T47D (cell line): ENCODE results near the gene ADCY5.
"Not testable (repeated sequence)": the region's sequence is repeated elsewhere in the genome, so short reads cannot be mapped to it uniquely, and the experiment has no call there.

Experiments used
- DNase-seq, 2 experiments: peaks; one replicate each; pipeline versions ENCODE4 v3.0.0 to v3.0.0-alpha.2; 2011 to 2012; ENCODE audit warnings: low read depth in 1 of 2, low spot score in 1 of 2
- JUND ChIP-seq: IDR thresholded peaks from 2 replicates; pipeline ENCODE4 v1.6.1; 2012; ENCODE audit warnings: low read depth
- in situ Hi-C: cut with HindIII; loops from 2 replicates; pipeline ENCODE4 v1.10.0; 2016; ENCODE audit warnings: low sequenced_read_pairs, low pct_unique_long_range_greater_than_20kb

Gene ADCY5

DNA sequence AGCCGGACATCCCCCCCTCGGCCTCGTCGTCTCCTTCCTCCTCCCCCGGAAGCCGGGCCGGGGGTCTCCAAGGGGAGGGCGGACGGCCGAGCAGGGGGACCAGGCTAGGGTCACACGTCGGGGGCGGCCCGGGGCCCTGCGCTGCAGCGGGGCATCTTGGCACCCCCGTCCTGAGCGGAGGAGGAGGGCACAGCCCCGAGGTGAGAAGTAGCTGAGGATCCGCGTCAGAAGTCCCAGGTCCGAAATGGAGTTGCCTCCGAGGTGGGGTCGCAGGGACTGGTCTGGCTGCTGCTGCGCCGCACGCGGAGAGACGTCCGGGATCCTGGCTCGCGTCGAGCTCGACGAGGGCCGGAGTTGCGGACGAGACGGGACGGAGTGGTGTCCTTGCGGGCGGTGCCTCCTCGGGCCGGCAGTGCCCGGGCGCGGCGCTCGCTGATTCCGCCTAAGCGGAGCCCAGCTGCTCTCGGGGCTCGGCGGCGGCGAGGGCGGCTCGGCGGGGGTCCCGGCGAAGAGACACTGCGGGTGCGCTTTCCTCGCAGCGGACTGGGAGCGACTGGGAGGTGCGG is at the start of gene ADCY5:
Gene ADCY5, minus strand, starts transcription at position 555 of the 566 bp plus-strand sequence. Its CDS starts 545 bp downstream, at position 10.
- in situ Hi-C loops, result no loop called here
- DNase-seq, result peak; percentile 40 to 61
- TF ChIP-seq JUND, result no peak

DNA sequence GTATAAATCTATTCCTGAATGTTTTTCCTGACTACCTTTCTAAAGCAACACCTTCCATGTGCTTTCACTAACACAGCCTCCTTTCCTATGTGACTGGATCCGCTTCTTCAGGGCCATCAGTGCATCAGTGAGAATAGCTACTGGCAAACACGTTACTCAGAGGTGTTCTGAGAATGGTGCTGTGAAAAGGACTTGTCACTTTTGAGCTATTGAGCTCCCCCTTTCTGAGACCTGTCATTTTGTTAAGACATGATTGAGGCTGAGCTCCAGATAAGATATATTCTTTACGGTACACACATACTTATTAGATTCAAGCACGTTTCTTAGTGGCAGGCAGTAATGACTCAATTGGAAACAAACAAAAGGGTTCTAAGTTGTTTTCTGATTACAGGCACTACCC is 45.0 kb upstream of the ADCY5 start:
- no peak for TF ChIP-seq JUND
- in situ Hi-C loops, result no loop called here

DNA sequence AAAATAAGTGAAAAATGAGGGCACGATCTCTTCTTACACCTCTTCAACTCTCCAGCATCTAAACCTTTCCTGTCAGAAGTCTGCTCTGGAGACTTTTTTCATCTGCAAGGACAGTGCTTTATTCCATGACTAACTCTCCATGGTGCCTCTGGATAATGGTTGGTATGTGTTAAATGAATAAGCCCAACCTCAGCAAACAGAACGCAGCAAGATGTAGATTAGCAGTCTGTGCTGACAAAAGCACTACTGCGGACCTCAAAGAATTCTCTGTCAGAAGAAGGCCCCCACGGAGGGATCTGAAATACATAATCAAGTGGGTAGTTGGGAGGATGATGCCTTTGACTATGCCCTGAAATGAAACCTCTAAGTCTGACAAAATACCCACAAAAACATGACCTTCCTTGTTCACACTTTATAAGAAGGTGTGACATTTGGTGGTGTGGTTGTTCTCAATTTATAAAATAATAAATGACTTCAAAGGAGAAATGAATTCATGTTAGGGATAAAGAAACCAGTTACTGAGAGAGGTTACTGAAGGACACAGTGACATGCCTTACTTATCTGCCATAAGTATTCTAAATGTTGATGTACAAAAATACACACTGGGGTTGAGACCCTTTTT is 43.2 kb upstream of the ADCY5 start:
- DNase-seq, result no peak
- TF ChIP-seq JUND, result no peak
- in situ Hi-C loops, result no loop called here

More for the DNA sequence above, 45.0 kb upstream of the ADCY5 start:
- no peak for DNase-seq

DNA sequence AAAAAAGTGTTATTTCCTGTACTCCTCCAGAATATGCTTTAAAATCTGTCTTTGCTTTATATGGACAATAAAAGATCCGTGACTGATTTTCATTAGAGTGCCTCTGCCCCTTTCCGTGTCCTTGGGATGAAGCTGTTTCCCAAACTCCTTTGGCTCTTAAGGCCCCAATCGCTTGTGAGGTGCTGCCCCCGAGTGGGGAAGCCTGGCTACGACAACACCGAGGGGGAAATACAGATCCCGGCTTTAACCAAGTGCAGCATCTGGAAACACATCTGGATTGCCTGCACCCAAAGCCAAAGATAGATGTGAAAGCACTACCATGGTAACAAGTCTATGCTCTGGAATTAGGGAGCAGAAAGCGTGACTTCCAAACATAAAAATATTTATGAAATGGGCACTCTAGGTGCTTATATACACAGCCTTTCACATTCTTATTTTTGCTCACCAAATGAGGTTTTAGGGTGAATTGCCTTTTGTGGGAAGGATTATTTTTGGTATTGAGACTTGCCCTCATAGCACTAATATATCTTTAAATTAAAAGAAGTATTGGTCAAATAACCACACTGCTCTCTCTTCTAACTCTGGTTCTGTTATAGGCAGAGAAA is 40.6 kb upstream of the ADCY5 start:
- in situ Hi-C loops, result no loop called here
- no peak for TF ChIP-seq JUND
- peak; percentile 60 to 72 for DNase-seq

DNA sequence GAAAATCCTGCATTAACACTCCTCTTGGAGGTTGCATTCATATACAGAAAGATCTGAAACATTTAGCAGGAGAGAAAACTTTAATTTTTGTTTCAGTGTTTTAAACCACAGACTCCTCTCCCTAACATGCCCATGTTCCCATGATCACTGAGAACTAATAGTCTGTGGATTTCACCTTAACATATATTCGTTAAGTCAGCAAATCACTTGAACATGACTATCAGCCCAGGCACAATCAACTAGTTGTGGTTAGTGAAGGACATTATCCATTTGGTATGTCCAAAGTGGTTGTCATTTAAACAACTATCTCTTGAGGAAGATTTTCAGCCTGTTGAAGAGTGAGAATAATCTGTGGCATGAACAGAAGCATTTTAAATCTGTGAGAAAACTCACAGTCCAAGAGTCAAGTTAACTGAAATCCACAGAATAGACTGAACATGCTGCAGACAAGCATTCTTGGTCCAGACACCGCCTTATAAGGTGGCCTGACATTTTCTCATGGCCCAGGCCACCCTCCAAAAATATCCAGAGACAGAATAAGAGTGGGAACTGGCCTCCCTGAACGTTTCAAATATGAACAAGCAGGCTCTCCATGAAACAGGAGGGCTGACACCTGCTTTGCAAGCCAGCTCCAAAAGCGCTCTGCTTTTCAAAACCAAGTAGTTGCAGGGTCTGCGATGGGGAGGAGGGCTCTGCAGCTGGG is 39.9 kb upstream of the ADCY5 start:
- no peak for DNase-seq
- in situ Hi-C loops, result no loop called here
- TF ChIP-seq JUND, result no peak

DNA sequence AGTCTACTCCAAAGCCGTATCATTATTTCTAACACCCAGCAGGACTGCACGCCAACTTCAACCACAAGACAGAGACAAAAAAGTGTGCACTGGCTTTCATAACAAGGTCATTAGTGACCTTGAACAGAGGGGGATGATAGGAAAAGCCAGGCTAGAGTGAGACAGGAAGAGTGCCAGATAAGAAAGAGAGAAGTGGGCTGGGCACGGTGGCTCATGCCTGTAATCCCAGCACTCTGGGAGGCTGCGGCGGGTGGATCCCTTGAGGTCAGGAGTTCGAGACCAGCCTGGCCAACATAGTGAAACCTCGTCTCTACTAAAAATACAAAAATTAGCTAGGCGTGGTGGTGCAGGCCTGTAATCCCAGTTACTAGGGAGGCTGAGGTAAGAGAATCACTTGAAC is 38.2 kb upstream of the ADCY5 start:
- in situ Hi-C loops, DNase-seq: not testable (repeated sequence)

DNA sequence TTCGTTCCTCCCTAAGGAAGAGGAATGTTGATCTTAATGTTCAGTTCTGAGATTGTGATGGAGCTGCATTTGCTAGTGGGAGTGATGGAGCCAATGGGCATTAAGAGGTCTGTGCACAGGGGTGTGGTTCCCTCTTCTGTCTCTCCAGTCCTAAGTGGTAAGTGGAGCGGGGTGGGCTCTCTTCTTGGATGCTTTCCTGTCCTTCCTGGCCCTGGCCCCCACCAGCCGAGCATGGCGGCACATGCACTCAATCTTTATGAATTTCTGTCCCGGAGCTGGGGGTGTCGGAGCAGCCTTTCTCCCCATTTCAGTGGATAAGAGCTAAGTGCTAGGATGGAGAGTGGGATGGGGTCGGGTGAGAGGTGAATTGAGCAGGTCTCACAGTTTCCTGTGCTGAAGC is 37.6 kb upstream of the ADCY5 start:
- in situ Hi-C loops, result no loop called here
- DNase-seq, result no peak
- no peak for TF ChIP-seq JUND

DNA sequence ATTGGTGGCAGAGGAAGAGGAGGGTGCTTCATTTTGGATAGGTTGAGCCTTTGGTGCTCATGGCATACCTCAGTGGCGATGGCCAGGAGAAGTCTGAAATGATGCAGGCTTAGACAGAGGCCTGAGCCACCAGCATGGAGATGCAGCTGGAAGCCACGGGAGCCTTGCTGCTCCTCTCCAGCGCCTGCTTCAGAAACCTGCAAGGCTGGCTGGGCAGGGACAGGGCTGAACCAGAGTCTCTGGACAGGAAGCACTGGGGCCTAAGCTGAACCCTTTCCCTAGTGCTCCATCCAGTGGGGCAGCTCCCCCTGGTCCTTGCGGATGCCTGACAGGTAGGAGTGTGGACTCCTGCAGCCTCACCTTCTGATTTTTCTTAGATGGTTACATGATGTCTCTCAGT is 36.7 kb upstream of the ADCY5 start:
- in situ Hi-C loops, result no loop called here
- TF ChIP-seq JUND, result no peak
- peak in 1 of 2 experiments; percentile 49 for DNase-seq

DNA sequence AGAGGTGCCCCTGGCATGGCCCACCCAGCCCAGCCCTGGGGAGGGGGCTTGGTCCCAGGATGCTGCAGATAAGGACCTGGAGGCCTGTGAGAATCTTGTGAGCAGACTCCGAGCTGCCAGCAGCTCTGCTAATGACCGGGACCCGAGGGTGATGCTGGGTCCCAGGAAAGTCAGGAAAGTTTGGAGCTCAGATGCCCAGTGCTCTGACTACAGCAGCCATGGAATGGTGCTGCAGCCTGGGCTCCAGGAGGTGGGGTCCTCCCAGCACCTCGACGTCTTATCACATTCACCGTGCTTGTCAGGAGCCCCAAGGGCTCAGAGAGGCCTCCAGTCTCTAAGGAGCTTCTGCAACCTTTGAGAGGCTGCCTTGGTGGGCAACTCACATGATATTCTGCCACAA is 34.3 kb upstream of the ADCY5 start:
- in situ Hi-C loops, result no loop called here
- no peak for TF ChIP-seq JUND
- DNase-seq, result no peak

DNA sequence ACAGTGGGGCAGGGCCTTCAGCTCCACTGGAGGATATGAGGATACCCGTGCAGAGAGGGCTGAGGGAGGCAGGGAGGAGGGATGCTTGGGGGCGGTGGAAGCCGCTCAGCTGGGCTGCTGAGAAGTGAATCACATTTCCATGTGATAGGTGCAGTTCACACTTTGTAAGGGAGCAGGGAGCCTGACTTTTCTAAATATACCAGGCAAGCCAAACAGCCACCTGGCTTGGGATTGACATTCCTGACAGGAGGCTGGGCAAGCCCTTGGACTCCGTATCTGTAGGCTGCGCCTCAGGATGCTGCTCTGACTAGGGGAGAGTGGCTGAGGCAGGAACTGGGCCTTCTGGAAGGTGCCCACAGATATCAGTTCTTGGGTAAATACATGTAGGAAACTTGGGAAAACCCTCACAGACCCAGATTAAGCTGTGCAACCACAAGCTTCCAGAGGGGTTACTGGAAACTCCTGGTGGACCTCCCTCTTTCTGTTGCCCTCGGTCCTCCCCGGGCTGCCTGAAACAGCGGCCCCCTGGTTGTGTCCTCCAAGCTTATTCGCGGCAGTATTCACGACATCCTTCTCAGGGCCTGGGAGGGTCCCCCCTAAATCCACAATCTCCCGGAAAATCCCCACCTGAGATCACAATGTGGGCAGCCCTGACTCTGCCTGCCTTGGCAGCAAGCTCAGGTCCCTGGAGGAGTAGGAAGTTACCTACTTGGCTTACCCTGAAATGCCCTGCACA is 33.0 kb upstream of the ADCY5 start:
- no peak for TF ChIP-seq JUND
- in situ Hi-C loops, result no loop called here
- no peak for DNase-seq

DNA sequence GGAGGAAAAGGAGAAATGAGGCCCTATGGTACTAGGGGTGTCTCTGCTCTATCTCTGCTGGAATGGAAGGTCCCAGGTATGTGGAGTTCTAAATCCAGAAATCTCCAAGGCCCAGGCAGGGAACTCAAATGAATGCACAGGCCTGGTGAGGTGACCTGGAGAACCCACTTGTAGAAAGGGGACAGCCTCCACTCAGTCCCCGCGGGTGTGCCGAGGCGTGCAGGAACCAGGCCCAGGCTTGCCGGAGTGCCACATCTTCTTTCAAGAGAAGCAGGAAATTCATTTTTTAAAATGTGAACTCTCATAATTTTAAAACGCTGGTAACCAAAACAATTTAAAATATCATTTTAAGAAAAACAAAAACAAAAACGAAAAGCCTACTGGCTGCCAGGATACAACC is 32.2 kb upstream of the ADCY5 start:
- in situ Hi-C loops, result no loop called here
- no peak for DNase-seq
- TF ChIP-seq JUND, result no peak

DNA sequence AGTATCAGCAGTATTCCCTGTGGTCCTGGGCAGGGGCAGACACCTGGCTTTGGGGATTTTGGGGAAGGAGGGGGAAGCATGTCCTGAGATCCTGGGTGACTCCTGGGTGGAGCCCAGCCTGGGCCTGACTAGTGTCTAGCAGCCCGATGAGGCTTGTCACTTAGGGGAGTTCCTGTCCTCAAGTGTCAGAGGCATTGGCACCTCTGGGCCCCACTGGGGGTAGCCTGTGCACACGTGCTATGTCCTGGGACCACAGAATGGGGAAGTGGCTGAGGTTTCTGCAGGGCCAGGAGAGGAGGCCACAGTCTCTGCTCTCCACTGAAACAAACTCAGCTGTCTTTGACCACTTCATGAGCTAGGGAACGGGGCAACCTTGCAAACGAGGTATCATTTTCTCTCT is 31.5 kb upstream of the ADCY5 start:
- in situ Hi-C loops, result no loop called here
- TF ChIP-seq JUND, result no peak
- no peak for DNase-seq
